ENCODE measurements around the gene HYAL2.

DNA sequence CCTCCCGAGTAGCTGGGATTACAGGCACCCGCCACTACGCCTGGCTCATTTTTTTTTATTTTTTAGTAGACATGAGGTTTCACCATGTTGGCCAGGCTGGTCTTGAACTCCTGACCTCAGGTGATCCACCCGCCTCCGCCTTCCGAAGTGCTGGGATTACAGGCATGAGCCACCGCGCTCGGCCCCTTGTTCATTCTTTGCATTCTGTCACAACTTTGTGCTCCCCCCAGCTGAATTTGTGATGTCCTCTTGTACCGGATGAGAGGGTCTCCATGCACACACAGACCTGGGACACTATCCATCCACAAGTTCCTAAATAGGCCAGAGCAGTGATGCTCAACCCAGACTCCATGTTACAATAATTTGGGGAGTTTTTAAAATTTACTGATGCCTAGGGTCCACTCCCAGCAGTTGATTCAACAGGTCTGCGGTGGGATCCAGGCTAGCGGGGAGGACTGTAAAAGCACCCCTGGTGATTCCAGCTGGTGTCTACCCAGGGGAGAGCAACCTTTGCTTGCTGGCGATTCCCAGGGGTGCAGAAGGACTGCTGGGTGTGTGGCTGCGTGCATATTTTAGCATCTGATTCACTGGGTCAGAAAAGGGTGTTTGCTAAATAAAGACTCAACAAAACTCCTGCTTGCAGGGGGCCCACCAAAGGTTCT, 17.1 kb upstream of the HYAL2 start:
- no peak for TF ChIP-seq POLR2A (IDR thresholded peaks at IDR 0.05; ENCODE audit: extremely low read depth, insufficient read length)
- TF ChIP-seq, protein P1, sequence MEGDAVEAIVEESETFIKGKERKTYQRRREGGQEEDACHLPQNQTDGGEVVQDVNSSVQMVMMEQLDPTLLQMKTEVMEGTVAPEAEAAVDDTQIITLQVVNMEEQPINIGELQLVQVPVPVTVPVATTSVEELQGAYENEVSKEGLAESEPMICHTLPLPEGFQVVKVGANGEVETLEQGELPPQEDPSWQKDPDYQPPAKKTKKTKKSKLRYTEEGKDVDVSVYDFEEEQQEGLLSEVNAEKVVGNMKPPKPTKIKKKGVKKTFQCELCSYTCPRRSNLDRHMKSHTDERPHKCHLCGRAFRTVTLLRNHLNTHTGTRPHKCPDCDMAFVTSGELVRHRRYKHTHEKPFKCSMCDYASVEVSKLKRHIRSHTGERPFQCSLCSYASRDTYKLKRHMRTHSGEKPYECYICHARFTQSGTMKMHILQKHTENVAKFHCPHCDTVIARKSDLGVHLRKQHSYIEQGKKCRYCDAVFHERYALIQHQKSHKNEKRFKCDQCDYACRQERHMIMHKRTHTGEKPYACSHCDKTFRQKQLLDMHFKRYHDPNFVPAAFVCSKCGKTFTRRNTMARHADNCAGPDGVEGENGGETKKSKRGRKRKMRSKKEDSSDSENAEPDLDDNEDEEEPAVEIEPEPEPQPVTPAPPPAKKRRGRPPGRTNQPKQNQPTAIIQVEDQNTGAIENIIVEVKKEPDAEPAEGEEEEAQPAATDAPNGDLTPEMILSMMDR (IDR thresholded peaks at IDR 0.05; ENCODE audit: low read depth, low read length) = no peak

Measured in NB4 (cell line).